ENCODE results near the gene ASMT.
"Not testable (repeated sequence)": the region's sequence is repeated elsewhere in the genome, so short reads cannot be mapped to it uniquely, and the experiment has no call there.

The ASMT gene, protein sequence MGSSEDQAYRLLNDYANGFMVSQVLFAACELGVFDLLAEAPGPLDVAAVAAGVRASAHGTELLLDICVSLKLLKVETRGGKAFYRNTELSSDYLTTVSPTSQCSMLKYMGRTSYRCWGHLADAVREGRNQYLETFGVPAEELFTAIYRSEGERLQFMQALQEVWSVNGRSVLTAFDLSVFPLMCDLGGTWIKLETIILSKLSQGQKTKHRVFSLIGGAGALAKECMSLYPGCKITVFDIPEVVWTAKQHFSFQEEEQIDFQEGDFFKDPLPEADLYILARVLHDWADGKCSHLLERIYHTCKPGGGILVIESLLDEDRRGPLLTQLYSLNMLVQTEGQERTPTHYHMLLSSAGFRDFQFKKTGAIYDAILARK

DNA sequence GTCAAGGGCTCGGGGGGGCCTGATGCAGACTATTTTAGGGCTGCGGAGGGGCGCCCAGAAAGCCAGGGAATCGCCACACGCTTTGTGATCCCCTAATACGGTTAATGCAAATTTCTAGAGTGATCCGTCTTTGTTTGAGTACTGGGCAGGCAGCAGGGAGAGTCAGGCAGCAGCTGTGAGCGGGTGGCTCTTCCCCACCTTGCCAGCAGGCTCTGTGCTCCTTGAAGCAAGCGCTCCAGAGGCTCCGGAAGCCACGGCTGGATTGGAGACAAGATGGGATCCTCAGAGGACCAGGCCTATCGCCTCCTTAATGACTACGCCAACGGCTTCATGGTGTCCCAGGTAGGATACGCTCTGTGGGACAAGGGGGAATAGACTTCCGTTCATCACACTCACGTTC lies at the start of gene ASMT:
Gene ASMT (plus strand): TSS at position 133 of the 400 bp plus-strand sequence. CDS start 141 bp downstream, at position 274.
- FAIRE-seq, result no peak
- DNase-seq (ENCODE audit: low spot score), result no peak

DNA sequence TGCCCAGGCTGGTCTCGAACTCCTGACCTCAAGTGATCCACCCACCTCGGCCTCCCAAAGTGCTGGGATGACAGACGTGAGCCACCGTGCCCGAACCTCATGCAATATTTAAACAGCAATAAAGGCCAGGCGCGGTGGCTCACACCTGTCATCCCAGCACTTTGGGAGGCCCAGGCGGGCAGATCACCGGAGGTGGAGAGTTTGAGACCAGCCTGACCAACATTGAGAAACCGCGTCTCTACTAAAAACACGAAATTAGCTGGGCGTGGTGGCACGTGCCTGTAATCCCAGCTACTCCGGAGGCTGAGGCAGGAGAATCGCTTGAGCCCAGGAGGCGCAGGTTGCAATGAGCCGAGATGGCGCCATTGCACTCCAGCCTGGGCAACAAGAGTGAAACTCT lies 40.7 kb upstream of the ASMT start:
- FAIRE-seq; DNase-seq (ENCODE audit: low spot score): not testable (repeated sequence)

DNA sequence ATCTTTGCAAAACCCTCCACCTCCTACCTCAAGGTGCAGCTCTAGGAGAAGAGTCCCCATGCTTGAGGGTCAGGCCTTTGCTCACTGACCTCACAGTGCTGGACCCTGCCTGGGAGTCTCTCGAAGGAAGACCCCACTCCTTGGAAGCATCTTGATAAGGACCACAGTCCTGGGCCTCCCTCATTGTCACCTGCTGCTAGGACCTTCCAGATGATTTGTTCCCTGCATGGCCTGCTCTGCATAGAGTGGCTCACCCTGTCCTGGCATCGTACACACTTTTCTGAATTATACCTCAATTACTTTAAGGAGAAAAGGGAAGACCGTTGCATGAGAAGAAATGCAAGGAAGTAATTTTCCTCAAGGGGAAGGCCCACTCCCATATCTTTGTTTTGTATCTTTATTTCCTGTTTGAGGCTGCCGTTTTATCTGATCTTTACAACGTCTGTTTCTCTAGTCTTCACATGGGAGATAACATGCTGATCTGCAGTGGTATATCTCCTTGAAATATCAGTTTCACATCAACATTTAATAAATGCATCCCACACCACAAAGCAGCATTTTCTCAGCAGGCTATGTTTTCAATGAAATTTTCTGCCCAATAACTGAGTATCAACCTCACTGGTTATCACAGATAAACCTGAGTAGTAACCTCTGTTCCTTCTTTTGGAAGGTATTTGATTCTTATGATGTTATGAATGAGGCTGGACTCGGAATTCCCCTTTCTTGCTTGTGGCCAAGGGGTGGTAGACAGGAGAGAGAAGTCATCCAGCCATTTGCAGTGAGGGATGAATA lies 38.5 kb upstream of the ASMT start:
- no peak for DNase-seq (ENCODE audit: low spot score)
- FAIRE-seq, result no peak

DNA sequence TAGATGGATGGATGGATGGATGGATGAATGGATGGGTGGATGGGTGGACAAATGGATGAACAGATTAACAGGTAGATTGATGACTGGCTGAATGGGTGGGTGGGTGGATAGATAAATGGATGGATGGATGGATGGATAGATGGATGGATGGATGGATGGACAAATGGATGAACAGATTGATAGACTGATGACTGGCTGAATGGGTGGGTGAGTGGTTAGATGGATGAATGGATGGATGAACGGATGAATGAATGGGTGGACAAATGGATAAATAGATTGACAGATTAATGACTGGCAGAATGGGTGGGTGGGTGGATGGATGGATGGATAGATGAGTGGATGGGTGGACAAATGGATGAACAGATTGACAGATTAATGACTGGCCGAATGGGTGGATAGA lies 37.0 kb upstream of the ASMT start:
- no peak for DNase-seq (ENCODE audit: low spot score)
- no peak for FAIRE-seq

DNA sequence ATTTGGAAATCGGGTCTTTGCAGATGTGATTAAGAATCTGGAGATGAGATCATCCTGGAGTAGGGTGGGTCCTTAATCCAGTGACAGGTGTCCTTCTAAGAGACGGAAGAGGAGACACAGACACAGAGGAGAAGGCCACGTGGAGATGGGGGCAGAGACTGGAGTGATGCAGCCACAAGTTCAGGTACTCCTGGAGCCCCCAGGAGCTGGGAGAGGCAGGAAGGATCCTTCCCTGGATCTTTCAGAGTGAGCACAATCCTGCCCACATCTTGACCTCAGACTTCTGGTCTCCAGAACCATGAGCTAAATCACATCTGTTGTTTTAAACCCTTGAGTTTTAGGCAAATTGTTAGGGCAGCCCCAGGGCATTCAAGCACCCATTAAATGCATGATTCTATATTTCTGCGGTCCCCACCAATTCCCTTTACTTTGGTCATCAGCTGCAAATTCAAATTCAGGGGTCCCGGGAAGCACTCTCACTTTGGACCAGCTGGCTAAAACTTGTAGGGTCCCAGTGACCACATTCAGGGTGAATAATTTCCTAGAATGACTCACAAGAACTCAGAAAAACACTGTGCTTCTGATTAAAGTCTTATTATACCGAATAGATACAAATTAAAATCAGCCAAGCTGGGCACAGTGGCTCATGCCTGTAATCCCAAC lies 36.2 kb upstream of the ASMT start:
- no peak for FAIRE-seq
- no peak for DNase-seq (ENCODE audit: low spot score)

DNA sequence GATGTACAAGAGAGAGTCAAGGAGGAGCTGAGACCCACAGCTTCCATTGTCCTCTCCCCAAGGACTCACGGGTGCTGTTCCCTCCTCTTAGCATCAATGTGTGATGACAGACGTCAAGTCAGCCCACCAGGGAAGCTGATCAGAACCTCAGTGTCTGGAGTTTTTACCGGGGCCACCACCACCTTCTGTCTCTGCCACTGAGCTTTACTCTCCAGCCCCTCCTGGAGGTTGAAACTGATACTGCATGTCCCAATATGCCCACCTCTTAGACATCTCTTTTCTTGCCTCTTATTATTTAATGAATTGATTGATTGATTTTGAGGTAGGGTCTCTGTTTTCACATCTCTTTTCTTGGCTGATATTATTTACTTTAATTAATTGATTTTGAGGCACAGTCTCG lies 33.7 kb upstream of the ASMT start:
- FAIRE-seq (peak; percentile 44), DNase-seq (ENCODE audit: low spot score) (peak; percentile 54)

DNA sequence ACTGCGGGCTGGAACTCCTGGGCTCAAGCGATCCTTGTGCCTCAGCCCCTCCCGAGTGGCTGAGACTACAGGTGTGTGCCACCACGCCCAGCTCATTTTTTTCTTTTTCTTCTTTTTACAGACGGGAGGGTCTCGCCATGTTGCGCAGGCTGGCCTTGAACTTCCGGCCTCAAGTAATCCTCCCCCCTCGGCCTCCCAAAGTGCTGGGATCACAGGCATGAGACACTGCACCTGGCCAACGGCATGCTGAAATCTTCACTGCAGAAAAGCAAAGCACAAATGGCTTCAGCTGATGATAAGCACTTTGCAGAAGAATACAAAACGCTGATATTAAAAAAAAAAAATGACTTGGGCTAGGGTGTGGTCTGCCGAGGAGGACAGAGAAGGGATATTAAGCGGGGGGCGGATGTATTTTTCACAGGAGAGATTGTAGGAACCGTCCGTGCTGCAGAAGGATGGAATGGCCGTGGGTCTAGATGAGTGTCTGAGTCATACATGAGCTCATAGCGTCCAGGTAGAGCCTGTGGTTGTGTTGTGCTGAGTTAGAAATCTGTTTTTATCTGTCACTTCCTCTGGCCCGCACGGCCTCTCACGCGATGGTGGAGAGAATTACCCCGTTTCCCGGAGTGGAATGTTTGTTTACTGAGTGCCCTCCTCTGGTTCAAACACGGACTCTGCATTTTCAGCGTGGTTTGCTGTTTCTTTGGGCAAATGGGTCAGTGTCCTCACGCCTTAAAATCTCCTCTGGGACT lies 32.0 kb upstream of the ASMT start:
- peak; percentile 84 for DNase-seq (ENCODE audit: low spot score)
- FAIRE-seq, result peak; percentile 49

DNA sequence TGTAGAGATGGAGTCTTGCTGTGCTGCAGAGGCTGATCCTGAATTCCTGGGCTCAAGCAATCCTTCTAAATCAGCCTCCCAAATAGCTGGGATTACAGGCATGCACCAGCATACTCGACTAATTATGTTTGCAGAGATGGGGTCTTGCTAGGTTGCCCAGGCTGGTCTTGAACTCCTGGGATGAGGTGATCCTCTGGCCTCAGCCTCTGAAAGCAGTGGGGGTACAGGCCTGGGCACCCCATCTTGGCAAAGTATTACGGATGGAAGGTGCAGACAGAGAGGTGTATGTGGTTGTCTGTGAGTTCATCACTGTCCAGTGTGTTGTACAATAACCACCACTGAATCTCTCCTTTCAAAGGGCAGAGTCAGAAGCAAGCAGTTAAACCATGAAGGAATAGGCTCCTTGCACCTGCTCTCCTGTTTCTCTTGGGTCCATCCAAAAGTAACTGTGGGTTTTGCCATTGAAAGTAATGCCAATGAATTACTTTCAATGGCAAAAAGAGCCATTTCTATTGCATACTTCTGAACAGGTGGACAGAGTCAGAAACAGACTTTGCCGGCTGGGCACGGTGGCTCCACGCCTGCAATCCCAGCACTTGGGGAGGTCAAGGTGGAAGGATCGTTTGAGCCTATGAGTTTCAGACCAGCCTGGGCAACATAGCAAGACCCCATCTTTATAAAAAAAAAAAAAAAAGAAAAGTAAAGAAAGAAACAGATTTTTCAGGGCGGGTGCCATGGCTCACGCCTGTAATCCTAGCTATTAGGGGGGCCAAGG lies 30.4 kb upstream of the ASMT start:
- no peak for DNase-seq (ENCODE audit: low spot score)
- no peak for FAIRE-seq

DNA sequence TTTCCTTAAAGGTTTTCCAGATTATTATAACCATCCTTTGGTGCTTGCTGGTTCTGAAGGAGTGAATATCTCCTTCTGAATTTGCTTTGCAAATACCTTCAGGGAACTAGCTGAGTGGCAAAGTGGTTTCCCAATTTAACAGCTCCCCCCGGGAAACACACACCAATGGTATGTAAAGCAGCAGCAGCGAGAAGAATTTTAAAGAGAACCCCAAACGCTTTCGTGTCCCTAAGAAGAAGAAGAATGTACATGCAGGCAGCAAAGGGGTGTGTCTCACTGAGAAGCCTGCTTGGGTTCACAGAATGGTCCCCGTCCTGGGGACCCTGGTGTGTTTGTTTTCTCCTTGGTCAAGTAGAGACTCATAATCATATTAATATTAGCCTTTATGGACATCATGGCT lies 27.7 kb upstream of the ASMT start:
- no peak for FAIRE-seq
- no peak for DNase-seq (ENCODE audit: low spot score)

DNA sequence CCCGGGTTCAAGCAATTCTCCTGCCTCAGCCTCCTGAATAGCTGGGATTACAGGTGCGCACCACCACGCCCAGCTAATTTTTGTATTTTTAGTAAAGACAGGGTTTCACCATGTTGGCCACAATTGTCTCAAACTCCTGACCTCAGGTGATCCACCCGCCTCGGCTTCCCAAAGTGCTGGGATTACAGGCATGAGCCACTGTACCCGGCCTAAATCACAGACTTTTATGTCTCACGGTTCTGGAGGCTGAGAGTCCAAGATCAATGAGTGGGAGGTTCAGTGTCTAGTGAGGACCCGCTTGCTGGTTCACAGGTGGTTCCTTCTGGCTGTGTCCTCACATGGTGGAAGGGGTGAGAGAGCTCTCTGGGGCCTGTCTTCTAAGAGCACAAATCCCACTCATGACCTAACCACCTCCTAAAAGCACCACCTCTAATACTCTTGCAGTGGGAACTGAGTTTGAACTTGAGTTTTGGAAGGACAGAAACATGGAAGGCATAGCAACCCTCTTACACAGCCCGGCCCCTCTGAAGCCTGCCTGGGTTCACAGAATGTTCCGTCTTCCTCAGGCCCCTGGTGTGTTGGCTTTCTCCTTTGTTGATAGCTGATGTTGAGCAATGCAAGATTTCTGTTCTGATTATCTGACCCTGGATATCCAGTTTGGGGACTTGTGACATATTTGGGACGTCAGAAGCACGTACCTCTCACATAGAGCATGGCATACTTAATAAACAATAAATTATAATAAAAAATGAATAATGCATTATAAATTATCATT lies 25.3 kb upstream of the ASMT start:
- no peak for DNase-seq (ENCODE audit: low spot score)
- FAIRE-seq, result no peak

DNA sequence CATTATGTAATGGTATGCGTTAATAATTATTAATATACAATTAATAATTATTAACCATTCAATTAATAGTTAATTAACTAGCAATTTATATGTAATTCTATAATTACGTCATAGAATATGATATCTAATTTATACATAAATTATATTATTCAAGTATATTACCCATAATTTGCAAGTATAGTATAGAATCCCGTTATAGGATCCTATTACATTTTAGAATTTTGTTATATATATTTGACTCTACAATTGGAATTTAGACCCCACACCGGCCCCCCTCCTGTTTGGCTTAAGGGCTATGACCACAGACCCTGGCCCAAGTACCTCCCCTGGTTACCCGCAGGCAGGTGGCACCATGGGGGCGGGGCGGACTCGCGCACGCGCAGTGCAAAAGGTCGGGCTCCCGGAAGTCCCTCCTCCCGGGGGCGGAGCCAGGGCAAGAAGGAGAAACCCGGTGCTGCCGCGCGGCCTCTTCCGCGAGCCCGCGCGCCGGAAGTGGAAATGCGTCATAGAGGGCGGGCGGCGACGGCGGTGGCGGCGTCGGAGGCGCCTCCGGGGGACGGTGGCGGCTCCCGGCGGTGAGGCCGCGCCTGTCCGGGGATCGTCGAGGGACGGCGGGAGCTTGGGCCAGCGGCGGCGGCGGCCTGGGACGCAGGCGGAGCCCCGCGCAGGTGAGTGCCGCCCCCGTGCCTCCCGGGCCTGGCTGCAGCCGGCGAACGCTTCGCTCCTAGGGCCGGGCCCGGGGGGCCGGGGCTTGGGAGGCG lies 23.6 kb upstream of the ASMT start, which contains the start of gene AKAP17A:
Gene AKAP17A (plus strand): TSS at position 503 of the 761 bp plus-strand sequence. CDS start 1,859 bp downstream, outside the sequence.
- no peak for FAIRE-seq
- peak; percentile 91 for DNase-seq (ENCODE audit: low spot score)

DNA sequence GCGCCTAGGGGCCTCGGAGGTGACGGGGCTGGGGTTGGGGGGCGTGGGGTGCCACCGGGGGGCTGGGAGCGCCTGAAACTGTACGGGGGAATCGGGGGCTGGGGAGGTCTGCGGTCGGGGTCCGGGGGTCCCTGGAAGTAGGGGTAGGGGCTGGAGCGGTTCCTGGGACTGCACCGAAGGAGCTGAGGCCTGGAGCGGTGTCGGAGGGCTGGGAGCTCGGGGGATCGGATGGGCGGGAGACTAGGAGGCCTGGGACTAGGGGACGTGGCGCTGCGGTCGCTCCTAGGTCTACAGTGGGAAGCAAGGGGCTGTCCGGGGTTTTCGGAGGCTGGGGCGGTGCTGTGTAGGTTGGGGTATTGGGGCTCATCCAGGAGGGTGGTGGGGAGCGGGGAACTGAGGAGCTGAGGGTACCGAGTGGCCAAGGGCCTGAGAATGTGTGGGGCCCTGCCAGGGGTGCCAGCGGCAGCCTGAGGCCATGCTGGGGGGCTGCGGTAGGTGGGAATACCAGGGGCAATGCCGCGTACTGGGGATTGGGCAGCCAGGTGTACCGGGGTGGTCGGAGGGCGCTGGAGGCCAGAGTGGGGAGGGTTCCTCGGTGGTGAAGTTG lies 22.9 kb upstream of the ASMT start:
- no peak for DNase-seq (ENCODE audit: low spot score)
- FAIRE-seq, result no peak

DNA sequence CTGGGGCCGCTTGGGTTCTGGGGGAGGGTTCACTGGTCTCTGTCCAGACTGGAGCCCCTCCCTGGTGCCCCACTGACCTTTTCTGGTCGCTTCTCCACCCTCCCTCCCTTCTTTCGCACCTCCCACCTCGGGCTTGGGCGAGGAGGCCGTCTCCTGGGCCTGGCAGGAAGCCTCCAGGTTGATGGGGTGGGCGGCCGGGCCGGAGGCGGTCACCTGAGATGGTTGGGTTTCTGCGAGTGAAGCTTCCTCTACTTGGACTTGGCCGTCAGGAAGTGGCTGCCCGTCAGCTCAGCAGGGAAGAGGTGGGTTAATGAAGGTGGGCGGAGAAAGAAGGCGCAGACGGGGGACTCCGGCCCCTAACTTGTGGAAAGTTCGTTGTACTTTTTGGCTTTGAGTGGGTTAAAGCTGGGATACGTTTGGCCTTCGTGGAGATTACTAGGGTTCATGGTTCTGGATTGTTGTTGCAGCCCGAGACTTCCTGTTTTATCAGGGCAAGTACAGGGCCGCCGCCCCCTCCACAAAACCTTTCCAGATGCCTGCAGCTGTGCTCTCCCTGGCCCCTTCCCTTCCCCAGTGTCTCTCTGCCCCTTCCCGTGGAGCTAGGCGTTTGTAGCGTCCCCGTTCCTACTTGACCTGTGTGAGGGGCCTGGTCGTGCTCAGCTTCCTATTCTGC lies 22.3 kb upstream of the ASMT start:
- FAIRE-seq, result no peak
- DNase-seq (ENCODE audit: low spot score), result no peak

DNA sequence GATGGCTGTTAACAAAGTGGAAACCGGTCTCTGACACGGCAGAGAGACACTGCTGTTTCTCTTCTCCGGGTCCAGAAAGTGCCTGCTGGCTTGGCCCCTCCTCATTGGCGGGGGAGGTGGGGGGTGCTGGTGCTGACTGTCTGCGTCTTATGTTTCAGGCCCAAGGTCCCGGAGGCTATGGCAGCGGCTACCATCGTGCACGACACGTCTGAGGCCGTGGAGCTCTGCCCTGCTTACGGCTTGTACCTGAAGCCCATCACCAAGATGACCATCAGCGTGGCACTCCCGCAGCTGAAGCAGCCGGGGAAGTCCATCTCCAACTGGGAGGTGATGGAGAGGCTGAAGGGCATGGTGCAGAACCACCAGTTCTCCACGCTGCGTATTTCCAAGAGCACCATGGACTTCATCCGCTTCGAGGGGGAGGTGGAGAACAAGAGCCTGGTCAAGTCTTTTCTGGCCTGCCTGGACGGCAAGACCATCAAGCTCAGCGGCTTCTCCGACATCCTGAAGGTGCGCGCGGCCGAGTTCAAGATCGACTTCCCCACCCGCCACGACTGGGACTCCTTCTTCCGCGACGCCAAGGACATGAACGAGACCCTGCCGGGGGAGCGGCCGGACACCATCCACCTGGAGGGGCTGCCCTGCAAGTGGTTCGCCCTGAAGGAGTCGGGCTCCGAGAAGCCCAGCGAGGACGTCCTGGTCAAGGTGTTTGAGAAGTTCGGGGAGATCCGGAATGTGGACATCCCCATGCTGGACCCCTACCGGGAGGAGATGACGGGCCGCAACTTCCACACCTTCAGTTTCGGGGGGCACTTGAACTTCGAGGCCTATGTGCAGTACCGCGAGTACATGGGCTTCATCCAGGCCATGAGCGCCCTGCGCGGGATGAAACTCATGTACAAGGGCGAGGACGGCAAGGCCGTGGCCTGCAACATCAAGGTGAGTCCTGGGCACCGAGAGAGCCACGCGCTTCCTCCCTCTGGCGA lies 21.3 kb upstream of the ASMT start:
- DNase-seq (ENCODE audit: low spot score) (no peak), FAIRE-seq (no peak)

DNA sequence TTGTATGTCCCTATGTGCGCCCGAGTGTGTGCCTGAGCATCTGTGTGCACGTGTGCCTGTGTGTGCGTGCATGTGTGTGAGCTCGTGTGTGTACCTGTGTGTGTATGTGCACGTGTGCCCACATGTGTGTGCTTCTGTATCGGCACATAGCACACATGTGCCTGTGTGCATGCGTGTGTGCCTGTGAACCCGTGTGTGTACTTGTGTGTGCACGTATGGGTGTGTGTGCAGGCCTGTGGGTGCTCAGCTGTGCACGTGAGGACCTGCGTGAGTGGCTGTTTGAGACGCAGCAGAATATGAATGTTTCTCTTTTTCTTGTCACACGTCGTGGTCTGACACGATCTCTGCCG lies 19.2 kb upstream of the ASMT start:
- no peak for FAIRE-seq
- no peak for DNase-seq (ENCODE audit: low spot score)

DNA sequence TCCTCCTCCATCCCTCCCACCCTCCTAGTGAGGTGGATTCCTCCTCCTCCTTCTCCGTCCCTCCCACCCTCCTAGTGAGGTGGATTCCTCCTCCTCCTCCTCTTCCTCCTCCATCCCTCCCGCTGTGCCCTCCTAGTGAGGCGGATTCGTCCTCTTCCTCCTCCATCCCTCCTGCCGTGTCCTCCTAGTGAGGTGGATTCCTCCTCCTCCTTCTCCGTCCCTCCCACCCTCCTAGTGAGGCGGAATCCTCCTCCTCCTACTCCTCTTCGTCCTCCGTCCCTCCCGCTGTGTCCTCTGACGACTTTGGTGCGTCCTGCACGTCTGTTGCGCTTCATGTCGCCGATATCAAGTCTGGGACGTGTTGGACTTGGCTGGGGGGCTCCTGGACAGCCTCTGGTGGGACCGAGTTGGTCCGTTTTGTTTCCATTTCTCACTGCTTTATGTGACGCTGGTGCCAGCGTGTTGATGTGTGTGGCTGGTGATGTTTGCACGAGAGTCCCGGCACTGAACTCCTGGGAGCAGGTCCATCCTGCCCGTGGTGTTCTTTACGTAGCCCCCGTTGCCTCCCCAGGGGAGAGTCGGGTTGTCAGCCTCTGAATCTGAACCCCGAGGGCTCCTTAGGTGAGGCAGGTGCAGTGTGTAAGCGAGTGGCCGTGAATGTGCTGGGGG lies 18.0 kb upstream of the ASMT start:
- FAIRE-seq, result no peak

More for the DNA sequence above, 18.0 kb upstream of the ASMT start:
- no peak for DNase-seq (ENCODE audit: low spot score)

Data from RCC 7860 (cell line).